Cardiac muscle cell (in vitro differentiated cells and primary cell): ENCODE results near the gene PIGU. TPM values are rescaled to one million over a fixed set of nuclear protein-coding genes. Genes with fewer than 3 reads are reported as not detected.

Source experiments
- DNase-seq, 2 donors: peaks; one replicate each; pipeline versions ENCODE4 v3.0.0 to v3.0.0-alpha.2; 2010 to 2017; ENCODE audit warnings: low read depth in 1 of 2, low spot score in 1 of 2
- H3K27ac ChIP-seq: fragments of 200-600 bp; sonication (generic); 2 replicates; pipeline ENCODE4 v1.5.1; 2016
- H3K27me3 ChIP-seq: fragments of 200-600 bp; sonication (generic); 2 replicates; pipeline ENCODE4 v1.6.0; 2016; ENCODE audit warnings: control low read depth
- H3K36me3 ChIP-seq: fragments of 200-600 bp; sonication (generic); 2 replicates; pipeline ENCODE4 v1.5.1; 2016; ENCODE audit warnings: control low read depth
- H3K4me1 ChIP-seq: fragments of 200-600 bp; sonication (generic); 2 replicates; pipeline ENCODE4 v1.8.1; 2017; ENCODE audit warnings: low read depth, mild to moderate bottlenecking, mixed run types
- H3K4me3 ChIP-seq: fragments of 200-600 bp; sonication (generic); 2 replicates; pipeline ENCODE4 v1.5.1; 2016; ENCODE audit warnings: mild to moderate bottlenecking
- H3K9me3 ChIP-seq: fragments of 200-600 bp; sonication (generic); 2 replicates; pipeline ENCODE4 v1.5.1; 2017; ENCODE audit warnings: low read depth, mild to moderate bottlenecking, control low read depth
- CTCF ChIP-seq: IDR thresholded peaks from 2 replicates; pipeline ENCODE4 v1.5.1; 2012; ENCODE audit warnings: low read depth, mild to moderate bottlenecking, low read length
- polyA plus RNA-seq: library from polyadenylated mRNA; unstranded; fragments of >200 nt; fragmentation: Nextera tagmentation; extraction: Ambion mirVana; gene quantifications from 2 replicates; pipeline ENCODE4 v1.2.1, GENCODE V29; 2016
- total RNA-seq: library from RNA; depleted of rRNA; stranded (reverse); fragments of >200 nt; gene quantifications from 2 replicates; pipeline ENCODE4 v1.2.3, GENCODE V29; 2016

Gene PIGU
- total and polyA plus RNA-seq, 2 experiments from 2014 or later, result 22.8 to 40.9 TPM

- Histone ChIP-seq H3K36me3 (no peaks in the 10 kb centered on the region), H3K27ac (peak overlapping the region; percentile 57)
Measured at GRCh38 chr20:34571753-34572152, 105.1 kb downstream of the PIGU start.

GRCh38 chr20:34570859-34571306 lies 106.0 kb downstream of the PIGU start:
- H3K27me3 ChIP-seq, result no peaks in the 10 kb centered on the region
- peak; percentile 37 to 91 for DNase-seq
- peak overlapping the region; percentile 57 for H3K27ac ChIP-seq
- no peak for TF ChIP-seq CTCF
- peaks cover 5% of the 10 kb centered on the region for H3K4me1 ChIP-seq
- no peak overlapping the region for H3K4me3 ChIP-seq
- H3K9me3 ChIP-seq, result no peaks in the 10 kb centered on the region
- no peaks in the 10 kb centered on the region for H3K36me3 ChIP-seq

More at GRCh38 chr20:34571753-34572152, 105.1 kb downstream of the PIGU start:
- no peaks in the 10 kb centered on the region for H3K9me3 ChIP-seq
- DNase-seq, result no peak
- peaks cover 5% of the 10 kb centered on the region for H3K4me1 ChIP-seq
- no peak overlapping the region for H3K4me3 ChIP-seq
- TF ChIP-seq CTCF, result no peak
- no peaks in the 10 kb centered on the region for H3K27me3 ChIP-seq

- H3K4me3 ChIP-seq, result no peak overlapping the region
- TF ChIP-seq CTCF, result no peak
- no peaks in the 10 kb centered on the region for H3K36me3 ChIP-seq
- no peaks in the 10 kb centered on the region for H3K27me3 ChIP-seq
- no peak for DNase-seq
- no peak overlapping the region for H3K27ac ChIP-seq
- H3K9me3 ChIP-seq, result no peaks in the 10 kb centered on the region
- H3K4me1 ChIP-seq, result peaks cover 5% of the 10 kb centered on the region
Measured at GRCh38 chr20:34569598-34569997, 107.3 kb downstream of the PIGU start.

GRCh38 chr20:34567892-34568865 lies 108.7 kb downstream of the PIGU start:
- Histone ChIP-seq H3K4me3 (no peak overlapping the region), H3K27ac (no peak overlapping the region), H3K27me3 (no peaks in the 10 kb centered on the region), H3K36me3 (no peaks in the 10 kb centered on the region), H3K9me3 (no peaks in the 10 kb centered on the region), H3K4me1 (peaks cover 5% of the 10 kb centered on the region)
- TF ChIP-seq CTCF, result no peak
- DNase-seq, result no peak

GRCh38 chr20:34566978-34567891 lies 109.7 kb downstream of the PIGU start:
- H3K9me3 ChIP-seq, result no peaks in the 10 kb centered on the region
- H3K36me3 ChIP-seq, result no peaks in the 10 kb centered on the region
- no peaks in the 10 kb centered on the region for H3K27me3 ChIP-seq
- no peak overlapping the region for H3K4me3 ChIP-seq
- H3K27ac ChIP-seq, result peak overlapping the region; percentile 34
- H3K4me1 ChIP-seq, result peaks cover 5% of the 10 kb centered on the region
- DNase-seq, result no peak
- TF ChIP-seq CTCF, result no peak
